Adipose tissue (tissue), 3 donors: ENCODE results near the gene ZMIZ1. TPM values are rescaled to one million over a fixed set of nuclear protein-coding genes. Genes with fewer than 3 reads are reported as not detected.

Experiments used
- H3K27ac ChIP-seq: one replicate; pipeline ENCODE4 v1.5.1; 2013; ENCODE audit warnings: low read depth, low read length
- WGBS, 3 donors: extraction: QIAGEN DNeasy Blood & Tissue Kit; methylation state at CpG; one replicate each; pipeline ENCODE4 v1.1.7; 2013; 5-methylcytosine and 5-hydroxymethylcytosine counted together
- polyA plus RNA-seq, 3 donors: library from polyadenylated mRNA; stranded (reverse); fragments of 200-250 nt; gene quantifications; one replicate each; pipeline ENCODE4 v1.2.3, GENCODE V29; 2013
- donor health status: healthy with polysubstance abuse.
- donor health status: Bipolar disorder and iron deficiency.
- donor health status: healthy.

ZMIZ1 gene
- polyA plus RNA-seq, 3 donors: 17.4 to 37.1 (median 26.1) TPM

DNA sequence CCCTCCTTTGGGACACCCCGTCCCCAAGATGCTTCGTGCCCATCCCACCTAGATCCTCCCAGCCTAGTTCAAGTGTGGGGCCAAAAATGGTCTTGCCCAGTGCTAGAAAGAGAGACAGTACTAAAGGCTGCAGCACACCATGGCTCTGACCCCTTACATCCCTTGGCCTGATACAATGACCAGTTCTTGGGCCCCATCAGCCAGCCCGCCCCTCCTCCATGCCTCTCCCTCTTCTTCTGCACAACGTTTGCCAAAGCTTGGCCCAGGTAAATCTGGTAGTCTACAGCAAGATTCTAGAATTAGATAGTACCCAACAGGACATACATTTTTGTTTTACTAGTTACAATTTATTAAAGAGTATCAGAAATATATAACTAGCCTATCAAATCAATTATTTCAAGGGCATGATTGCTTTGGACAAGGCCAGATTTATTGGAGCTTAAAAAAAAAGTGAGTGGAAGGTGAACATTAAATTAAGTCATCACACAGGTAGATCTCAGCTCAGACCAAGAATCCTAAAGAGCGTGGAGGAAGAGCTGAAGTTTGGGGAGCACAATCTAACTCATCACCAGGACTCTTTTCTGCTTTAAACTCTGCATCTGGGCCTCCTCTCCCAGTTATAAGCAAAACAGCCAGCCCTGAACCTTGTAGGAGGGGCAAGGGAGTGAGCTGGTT is 69.8 kb downstream of the ZMIZ1 start:
- 77 to 83% (median 77%) methylated on average over 5 of the region's 5 CpGs for WGBS, 3 donors

GRCh38 chr10:79139124-79139835 is 70.5 kb downstream of the ZMIZ1 start:
- WGBS, 3 donors: 20 to 72% (median 24%) methylated on average over 26 of the region's 26 CpGs
- no peak overlapping the region for H3K27ac ChIP-seq

More for the DNA sequence above, 69.8 kb downstream of the ZMIZ1 start:
- H3K27ac ChIP-seq: no peak overlapping the region

DNA sequence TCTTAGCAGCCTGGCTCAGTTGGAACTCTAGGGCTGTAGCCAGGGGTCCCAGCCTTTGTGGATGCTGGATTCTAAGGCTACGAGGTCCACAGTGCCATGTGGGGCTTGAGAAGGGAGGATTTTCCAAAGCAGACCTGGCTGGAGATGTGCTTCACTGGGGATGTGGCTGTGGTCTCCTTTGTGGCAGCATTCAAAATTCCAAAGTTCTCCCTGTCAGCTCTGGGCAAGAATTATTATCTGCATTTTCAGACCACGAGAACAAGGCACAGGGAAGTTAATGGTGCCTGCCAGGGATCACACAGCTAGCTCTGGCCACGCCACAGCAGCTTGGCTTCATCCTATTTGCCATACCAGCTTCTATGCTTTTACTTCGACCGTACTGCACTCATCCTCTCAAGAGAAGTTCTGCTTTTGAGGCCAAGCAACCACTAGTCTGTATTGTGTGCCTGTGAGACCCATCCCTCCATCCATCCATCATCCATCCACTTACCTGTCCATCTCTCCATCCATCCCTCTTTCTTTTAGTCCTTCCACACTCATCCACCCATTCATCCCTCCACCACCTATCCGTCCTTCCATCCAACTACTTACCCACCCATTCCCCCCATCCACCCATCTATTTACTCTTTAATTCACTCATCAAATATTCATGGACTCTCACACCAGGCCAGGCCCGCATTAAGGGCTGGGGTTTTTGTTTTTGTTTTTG is 71.5 kb downstream of the ZMIZ1 start:
- WGBS, 3 donors: 85 to 94% (median 89%) methylated on average over 7 of the region's 7 CpGs
- no peak overlapping the region for H3K27ac ChIP-seq

DNA sequence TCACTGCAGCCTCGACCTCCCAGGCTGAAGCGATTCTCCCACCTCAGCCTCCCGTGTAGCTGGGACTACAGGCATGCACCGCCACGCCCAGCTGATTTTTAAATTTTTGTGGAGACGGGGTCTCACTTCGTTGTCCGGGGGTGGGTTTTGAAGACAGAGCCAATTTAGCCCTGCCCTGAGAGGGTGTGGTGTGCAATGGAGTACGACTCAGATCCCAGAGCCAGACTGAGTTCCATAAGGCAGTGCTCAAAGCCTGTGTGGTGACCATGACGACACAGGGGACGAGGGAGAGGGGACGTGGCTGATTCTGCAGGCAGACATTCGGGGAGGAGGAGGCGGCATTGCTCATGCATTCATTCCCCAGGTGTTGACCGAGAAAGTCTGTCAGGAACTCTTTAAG is 72.1 kb downstream of the ZMIZ1 start:
- 78 to 90% (median 79%) methylated on average over 15 of the region's 15 CpGs for WGBS, 3 donors

GRCh38 chr10:79142064-79142491 is 73.3 kb downstream of the ZMIZ1 start:
- H3K27ac ChIP-seq: no peak overlapping the region
- 47 to 78% (median 51%) methylated on average over 10 of the region's 10 CpGs for WGBS, 3 donors

More for the DNA sequence above, 72.1 kb downstream of the ZMIZ1 start:
- no peak overlapping the region for H3K27ac ChIP-seq

- WGBS, 3 donors: 79 to 85% (median 85%) methylated on average over 13 of the region's 13 CpGs
- no peak overlapping the region for H3K27ac ChIP-seq
Observed at GRCh38 chr10:79142522-79143309, 74.0 kb downstream of the ZMIZ1 start.

- 87 to 90% (median 89%) methylated on average over 11 of the region's 11 CpGs for WGBS, 3 donors
- no peak overlapping the region for H3K27ac ChIP-seq
Observed at GRCh38 chr10:79143879-79144278, 75.1 kb downstream of the ZMIZ1 start.

DNA sequence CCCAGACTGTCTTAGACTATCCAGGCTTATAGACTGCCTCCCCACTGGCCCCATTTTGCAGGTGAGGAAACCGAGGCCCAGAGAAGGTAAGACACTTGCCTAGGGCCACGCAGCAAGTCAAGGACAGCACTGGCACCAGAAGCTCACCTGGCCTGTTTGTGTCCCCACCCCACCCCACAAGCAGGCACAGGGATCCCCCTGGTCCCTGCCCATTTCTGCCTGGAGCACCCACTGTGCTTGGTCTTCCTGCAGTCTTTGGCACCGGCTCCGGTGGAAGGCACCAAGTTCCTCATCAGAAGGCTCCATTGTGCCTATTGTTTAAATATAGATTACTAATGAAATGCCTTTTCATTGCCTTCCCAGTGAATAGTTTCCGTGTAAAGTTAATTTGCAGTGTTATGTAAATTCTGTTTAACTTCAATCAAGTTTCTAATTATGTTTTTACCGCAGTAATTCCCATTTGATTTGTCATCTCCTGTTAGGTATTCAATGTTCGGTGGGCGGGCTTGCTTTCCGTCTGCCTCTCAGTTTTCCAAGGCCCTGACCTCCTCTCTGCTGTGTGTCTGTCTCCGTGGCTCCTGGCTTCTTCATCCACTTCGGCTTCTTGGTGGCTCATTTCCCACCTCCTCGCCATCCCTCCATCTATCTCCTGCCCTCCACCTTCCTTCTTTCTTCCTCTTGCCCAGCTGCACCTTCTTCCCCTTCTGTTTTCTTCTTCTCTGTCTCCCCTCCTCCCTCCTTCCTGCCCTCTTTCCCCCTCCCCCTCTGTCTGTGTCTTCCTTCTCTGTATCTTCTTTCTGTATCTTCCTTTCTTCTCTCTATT is 75.8 kb downstream of the ZMIZ1 start:
- WGBS, 3 donors: 51 to 77% (median 54%) methylated on average over 12 of the region's 12 CpGs

DNA sequence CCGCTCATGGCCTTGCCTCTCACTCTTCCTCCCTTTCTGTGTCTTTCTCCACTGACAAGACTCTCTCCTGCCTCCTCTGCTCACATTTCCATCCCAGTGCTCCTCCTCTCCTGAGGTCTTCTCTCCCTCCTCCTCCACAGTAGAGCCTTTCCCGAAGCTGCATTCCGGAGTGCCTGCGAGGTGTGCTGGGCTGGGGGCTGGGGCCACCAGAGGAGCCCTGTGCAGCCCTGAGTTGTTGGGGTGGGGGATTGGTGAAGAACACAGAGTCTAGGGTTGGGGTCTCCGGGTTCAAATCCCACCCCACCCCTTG is 76.4 kb downstream of the ZMIZ1 start:
- no peak overlapping the region for H3K27ac ChIP-seq
- 78 to 88% (median 82%) methylated on average over 5 of the region's 5 CpGs for WGBS, 3 donors

More for the DNA sequence above, 75.8 kb downstream of the ZMIZ1 start:
- H3K27ac ChIP-seq: no peak overlapping the region

DNA sequence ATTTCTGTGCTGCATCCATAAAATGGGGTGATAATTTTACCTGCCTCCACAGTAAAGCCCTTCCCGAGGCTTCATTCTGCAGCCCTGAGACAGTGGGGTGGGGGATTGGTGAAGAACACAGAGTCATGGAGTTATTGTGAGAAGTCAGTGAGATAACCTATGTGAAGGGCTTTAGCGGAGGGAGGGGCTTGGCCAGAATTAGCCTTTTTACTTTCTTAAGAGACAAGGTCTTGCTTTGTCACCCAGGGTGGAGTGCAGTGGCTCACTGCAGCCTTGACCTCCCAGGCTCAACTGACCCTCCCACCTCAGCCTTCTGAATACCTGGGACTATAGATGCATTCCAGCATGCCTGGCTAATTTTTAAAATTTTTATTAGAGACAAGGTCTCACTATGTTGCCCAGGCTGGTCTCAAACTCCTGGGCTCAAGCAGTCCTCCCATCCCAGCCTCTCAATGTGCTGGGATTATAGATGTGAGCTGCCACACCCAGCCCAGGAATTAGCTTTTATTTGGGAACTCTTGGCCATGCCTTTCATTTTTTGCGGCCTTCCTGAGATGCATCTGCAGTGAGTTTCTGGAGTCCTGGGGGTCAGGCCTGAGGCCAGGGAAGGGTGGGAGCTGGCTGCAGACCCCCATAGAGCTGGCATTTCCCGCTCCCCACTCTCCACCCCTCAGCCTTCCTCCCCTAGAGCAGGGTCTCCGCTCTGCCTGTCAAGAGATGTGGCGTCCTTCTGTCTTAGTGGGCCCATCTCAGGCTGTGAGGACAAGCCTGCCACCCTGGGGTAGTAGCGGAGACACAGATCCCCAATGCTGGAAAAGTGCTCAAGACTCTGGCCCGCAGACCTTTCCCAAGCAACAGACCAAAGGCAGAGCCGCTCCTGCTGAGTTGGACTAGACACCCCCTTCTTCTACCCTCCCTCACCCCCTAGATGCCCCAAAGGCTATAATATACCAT is 77.0 kb downstream of the ZMIZ1 start:
- H3K27ac ChIP-seq: no peak overlapping the region
- 87 to 92% (median 90%) methylated on average over 9 of the region's 9 CpGs for WGBS, 3 donors

DNA sequence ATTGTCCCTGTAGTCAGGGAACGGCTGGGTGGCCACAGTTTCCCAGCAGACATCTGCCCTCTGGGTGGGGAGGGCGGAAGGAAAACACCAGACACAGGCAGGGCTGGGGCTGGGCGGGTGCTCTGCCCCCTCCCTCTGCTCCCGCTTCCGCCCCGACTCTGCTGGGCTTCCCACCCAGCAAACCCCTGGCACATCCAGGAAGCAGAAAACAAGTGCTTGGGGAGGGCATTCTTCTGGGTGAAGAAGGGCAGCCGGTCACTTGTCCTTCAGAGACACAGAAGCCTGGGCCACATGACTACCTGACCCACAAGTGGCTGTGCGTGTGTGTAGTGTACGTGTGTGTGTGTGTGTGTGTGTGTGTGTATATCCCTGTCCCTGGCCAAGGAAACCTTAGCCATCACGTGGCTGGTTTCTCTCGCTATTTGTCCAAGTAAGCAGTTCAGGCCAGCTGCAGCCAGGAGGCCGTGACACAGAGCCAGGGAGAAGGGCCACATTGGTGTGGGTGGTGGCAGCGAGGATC is 77.9 kb downstream of the ZMIZ1 start:
- no peak overlapping the region for H3K27ac ChIP-seq
- WGBS, 3 donors: 13 to 21% (median 17%) methylated on average over 11 to 13 of the region's 13 CpGs

GRCh38 chr10:79147306-79147705 is 78.5 kb downstream of the ZMIZ1 start:
- peak overlapping the region; percentile 46 for H3K27ac ChIP-seq
- 78 to 90% (median 84%) methylated on average over 5 of the region's 5 CpGs for WGBS, 3 donors

DNA sequence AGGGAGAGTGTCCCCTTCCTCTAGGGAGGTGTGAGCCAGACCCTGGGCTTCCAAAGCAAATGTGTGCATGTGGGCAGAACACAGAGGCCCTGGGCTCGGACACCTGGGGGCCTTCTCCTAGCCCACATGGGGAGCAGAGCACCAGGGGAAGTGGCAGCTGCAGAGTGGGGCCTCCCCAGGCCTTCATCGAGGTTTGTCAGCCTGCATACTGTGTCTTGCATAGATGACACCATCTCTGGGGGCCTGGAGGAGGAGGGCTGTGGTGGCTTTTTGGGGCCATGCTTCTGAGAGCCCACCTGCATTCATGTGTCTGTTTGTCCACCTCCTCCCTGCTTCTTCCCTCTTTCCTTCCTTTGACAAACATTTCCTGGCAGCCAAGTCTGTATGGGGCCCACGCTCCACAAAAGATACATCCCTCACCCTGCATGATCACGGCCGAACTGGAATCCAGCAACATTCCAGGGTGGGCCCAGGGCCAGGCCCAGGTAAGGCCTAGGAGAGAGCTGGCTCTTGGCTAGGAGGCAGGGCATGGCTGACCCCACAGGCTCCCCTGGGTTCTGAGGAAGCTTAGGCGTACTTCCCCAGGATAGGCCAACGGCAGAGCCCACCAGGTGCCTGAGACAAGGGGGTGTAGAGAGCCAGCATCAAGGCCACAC is 79.2 kb downstream of the ZMIZ1 start:
- WGBS, 3 donors: 45 to 74% (median 49%) methylated on average over 7 of the region's 7 CpGs

GRCh38 chr10:79148452-79149344 is 79.9 kb downstream of the ZMIZ1 start:
- peak overlapping the region; percentile 90 for H3K27ac ChIP-seq
- 28 to 71% (median 39%) methylated on average over 16 of the region's 16 CpGs for WGBS, 3 donors

More for the DNA sequence above, 79.2 kb downstream of the ZMIZ1 start:
- H3K27ac ChIP-seq: peak overlapping the region; percentile 75

- 30 to 71% (median 31%) methylated on average over 3 of the region's 3 CpGs for WGBS, 3 donors
- H3K27ac ChIP-seq: peak overlapping the region; percentile 90
Observed at GRCh38 chr10:79149345-79149661, 80.5 kb downstream of the ZMIZ1 start.
